HG03280 (cell line): ENCODE results near the gene CETP.
A peak's percentile ranks its signal among the peaks of the same experiment; 100 is the strongest.
"Not testable (repeated sequence)": the region's sequence is repeated elsewhere in the genome, so short reads cannot be mapped to it uniquely, and the experiment has no call there.

ENCODE experiments used
- ATAC-seq: cut with Tn5 transposase; IDR thresholded peaks from one replicate; pipeline ENCODE4 v1.9.1; 2021; ENCODE audit warnings: mild to moderate bottlenecking, moderate library complexity; ENCODE audit not compliant: unreplicated experiment

CETP gene

DNA sequence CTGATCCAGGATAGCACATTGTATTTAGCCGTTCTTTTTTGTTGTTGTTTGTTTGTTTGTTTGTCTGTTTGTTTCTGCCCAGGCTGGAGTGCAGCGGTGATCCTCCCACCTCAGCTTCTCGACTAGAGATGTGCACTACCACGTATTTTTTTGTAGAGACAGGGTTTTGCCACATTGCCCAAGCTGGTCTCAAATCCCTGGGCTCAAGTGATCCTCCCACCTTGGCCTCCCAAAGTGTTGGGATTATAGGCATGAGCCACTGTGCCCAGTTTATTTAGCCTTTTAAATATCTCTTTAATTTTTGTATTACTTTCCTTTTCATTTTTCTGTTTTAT is 18.4 kb downstream of the CETP start:
- ATAC-seq: no peak

- peak; percentile 40 for ATAC-seq
Observed at GRCh38 chr16:56980792-56981724, 19.3 kb downstream of the CETP start.

- ATAC-seq: no peak
Observed at GRCh38 chr16:56981729-56982271, 20.1 kb downstream of the CETP start.

GRCh38 chr16:56982695-56983094 is 20.9 kb downstream of the CETP start:
- ATAC-seq: no peak

DNA sequence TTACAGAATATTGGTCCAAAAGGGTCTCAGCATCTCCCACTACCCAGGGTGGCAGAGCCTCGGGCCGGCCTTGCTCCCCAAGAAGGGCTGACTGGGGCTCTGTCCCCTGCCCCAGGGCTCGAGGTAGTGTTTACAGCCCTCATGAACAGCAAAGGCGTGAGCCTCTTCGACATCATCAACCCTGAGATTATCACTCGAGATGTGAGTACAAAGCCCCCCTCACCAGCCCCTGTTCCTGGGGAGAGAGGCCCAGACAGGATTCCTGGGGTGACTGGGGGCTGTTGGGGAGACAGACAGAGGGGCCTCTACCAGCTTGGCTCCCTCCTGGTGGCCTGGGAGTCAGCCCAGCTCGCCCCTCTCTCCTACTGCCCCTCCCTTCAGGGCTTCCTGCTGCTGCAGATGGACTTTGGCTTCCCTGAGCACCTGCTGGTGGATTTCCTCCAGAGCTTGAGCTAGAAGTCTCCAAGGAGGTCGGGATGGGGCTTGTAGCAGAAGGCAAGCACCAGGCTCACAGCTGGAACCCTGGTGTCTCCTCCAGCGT is 21.5 kb downstream of the CETP start:
- ATAC-seq: no peak

DNA sequence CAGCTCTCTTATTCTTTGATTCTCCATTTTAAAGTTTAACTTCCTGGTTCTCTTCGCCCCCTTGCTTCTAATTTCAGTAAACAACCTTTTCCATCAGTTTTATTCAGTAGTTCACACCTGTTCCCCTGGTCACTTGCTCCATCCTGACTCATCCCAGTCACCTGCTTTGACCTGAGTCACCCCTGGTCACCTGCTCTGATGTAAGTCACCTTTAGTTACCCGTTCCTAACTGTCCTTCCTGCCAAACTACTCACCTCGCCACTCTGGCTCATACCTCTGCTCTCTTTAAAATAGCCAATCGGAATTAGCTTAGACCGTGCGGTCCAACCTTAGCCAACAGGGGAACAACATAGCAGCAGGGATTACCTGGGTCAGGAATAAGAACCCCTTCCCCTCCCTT is 22.9 kb downstream of the CETP start:
- ATAC-seq: no peak

GRCh38 chr16:56985288-56985961 is 23.7 kb downstream of the CETP start:
- ATAC-seq: no peak

GRCh38 chr16:56985962-56986360 is 24.2 kb downstream of the CETP start:
- no peak for ATAC-seq

GRCh38 chr16:56986361-56986760 is 24.6 kb downstream of the CETP start:
- no peak for ATAC-seq

- ATAC-seq: not testable (repeated sequence)
Observed at GRCh38 chr16:56986908-56987307, 25.2 kb downstream of the CETP start.

- ATAC-seq: no peak
Observed at GRCh38 chr16:56987692-56988091, 25.9 kb downstream of the CETP start.

DNA sequence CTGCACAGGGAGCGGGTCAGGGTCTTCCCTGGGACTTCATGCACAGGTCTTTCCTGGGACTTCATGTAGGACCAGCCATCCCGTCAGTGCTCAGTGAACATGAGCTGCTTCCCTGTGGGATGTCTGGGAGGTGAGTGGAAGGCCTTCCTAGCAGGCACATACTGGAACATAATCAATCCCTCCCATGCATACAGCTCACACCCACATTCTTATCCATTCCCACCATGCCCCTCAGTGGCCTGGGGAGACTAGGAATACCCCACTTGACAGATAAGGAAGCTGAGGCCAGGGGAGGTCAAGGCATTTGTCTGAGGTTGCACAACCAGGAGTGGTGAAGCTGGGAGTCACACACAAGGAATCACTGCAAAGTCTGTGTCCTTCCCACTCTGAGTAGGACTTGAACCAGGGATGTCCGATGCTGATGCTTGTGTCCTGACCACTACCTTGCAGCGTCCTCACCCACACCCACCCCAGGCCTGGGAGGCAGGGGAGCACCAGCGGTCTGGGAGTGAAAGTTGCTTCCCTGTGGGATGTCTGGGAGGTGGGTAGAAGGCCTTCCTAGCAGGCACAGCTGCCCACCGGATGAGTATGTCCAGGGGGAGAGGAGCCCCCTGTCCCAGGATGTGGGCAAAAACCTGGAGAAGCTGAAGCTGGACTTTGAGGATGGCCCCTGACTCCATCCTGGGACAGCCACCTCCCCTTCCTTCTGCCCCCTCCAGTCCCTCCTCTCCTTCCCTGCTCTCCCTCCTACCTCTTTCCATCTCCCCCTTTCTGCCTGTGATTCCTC is 26.6 kb downstream of the CETP start:
- ATAC-seq: no peak

DNA sequence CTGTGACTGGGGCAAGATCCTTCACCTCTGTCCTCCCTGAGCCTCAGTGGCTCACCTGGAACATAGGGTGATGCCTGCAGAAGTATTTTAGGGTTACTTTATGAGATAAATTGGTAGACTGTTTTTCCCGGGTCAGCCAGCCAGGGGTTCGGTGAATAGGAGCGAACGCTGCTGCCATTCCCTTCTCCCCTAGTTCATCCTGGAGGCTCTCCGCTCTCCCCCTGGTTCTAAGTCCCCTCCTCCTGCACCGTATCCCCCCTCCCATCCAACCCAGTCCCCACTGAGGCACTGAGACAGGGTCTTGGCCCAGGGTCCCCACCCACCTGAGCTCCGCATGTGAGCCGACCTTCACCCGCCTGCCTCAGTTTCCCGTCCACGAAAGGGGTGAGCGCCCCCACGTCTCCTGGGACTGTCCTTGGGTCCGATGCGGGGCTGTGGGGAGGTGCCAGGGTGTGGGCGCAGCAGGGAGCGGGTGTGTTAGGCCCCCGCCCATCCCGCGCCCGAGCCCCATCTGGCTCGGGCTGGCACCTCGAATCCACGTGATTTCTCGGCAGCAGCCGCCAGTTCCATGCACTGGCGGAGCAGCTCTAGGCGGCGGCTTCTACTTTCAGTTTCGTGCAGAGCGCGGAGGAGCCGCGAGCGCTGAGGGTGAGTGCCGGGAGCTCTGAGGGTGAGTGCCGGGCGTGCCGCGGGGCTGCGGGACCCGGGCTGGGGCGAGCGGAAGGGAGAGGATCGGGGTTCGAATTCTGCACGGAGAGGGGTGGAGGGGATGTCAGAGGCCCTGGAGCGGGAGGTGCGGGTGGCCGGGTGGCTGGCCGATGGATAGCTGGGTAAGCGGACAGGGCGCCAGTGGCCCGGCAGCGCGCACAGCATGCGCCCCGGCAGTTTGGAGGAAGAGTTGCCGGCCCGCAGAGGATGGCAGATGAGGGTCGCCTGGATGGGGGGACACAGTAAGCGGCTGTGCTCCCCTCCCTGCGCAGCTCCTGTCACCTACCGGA is 27.5 kb downstream of the CETP start, which contains the start of gene NLRC5:
TSS of gene NLRC5 (plus strand) at position 610 of the 998 bp plus-strand sequence. CDS start 31,156 bp downstream, outside the sequence.
- ATAC-seq: peak; percentile 84

DNA sequence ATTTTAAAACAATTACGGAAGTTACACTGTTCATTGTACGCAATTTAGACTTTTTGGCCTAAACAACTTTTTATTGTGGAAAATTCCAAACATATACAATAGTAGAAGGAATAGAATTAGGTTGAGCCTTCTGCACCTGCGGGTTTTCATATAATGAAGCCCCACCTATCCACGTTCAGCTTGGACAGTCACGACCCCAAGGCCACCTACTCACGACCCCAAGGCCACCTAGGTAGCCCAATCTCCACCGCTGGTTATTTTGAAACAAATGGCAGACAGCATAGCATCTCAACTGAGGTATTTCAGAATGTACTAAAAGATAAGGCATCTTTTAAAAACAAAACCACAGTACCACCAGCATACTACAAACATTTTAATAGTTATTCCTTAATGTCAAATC is 28.2 kb downstream of the CETP start:
- no peak for ATAC-seq

DNA sequence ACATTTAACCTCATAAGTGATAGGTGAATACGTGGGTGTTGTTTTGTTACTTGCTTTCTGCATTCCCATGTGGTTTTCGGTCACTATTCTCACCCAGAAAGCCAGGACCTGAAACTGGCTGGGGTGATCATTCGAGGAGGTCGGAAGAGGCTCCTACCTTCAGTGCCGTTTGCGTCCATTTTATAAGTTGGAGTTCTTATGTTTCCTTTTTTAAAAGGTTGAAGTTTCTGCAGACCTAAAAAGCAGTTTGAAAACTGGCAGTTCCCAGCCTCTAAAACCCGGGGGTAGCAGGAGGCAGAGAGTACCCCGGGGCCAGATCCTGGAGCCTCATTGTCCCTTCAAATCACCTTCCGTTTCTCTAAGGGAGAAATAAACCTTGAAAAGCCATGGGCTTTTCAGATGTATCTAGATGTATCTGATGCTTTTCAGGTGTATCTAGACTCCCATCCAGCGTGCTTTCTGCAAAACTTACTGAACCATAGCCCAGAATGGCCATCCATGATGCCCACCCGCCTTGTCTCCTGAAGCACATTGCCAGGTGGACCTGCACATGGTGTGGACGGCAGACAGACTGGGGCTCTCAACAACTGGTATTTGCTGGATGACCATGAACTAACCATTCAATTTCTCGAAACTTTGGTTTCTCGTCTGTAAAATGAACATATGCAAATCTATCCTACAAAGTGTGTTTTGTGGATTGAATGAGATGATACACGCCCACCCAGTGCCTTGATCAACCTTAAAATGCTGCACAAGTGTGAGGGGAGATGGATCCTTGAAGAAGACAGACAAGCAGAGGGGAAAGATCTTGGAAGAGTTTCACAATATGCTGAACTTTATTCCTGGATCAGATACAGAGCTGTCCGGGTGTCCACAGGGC is 28.9 kb downstream of the CETP start:
- no peak for ATAC-seq

DNA sequence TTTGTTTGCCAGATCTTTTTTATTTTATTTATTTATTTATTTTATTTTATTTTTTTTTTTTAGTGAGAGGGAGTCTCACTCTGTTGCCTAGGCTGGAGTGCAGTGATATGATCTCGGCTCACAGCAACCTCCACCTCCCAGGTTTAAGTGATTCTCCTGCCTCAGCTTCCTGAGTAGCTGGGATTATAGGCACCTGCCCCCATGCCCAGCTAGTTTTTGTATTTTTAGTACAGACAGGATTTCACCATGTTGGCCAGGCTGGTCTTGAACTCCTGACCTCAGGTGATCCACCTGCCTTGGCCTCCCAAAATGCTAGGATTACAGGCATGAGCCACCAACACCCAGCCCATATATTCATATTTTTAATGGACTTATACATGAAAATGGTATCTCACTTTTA is 30.7 kb downstream of the CETP start:
- ATAC-seq: not testable (repeated sequence)

- ATAC-seq: no peak
Observed at GRCh38 chr16:56993204-56993603, 31.5 kb downstream of the CETP start.

GRCh38 chr16:56994311-56994710 is 32.6 kb downstream of the CETP start:
- ATAC-seq: no peak
